ENCODE data around the gene DGCR2. TPM values are rescaled to one million over a fixed set of nuclear protein-coding genes. Genes with fewer than 3 reads are reported as not detected.

DGCR2 gene
- total RNA-seq, 2 experiments from 2014 or later, result 31.9 to 35.5 TPM

- Mint-ChIP-seq H3K4me1 (ENCODE audit: low read depth) (no peaks in the 10 kb centered on the region), H3K9me3 (no peaks in the 10 kb centered on the region), H3K27ac (no peak within 1 kb of the TSS), H3K36me3 (ENCODE audit: low read depth) (peaks cover 42% of the 10 kb centered on the region), H3K4me3 (no peak within 1 kb of the TSS), H3K27me3 (no peaks in the 10 kb centered on the region)
- H3K9me3 ChIP-seq (ENCODE audit: control insufficient read depth in 1 of 2, insufficient read depth in 1 of 2, low read length in 2 of 2), result no peaks in the 10 kb centered on the region
- H3K36me3 ChIP-seq (ENCODE audit: insufficient read depth, low read length), result peaks cover 30% of the 10 kb centered on the region
- no peak for ATAC-seq (ENCODE audit: poor library complexity)
- intact Hi-C loops (cut with DNase I, micrococcal nuclease), result no loop called here
- POLR2A ChIA-PET, result no interaction called here
- CTCF ChIA-PET, result interaction anchor here (1.9 kb wide), 1 partner anchor 16 kb away, joined by 5 read pairs; no protein-coding TSS in a partner anchor
- H3K27ac ChIP-seq (ENCODE audit: low read depth in 1 of 2, low read length in 2 of 2), result no peak within 1 kb of the TSS
- DNase-seq, result no peak
- H3K27me3 ChIP-seq (ENCODE audit: control insufficient read depth in 1 of 2, insufficient read depth in 2 of 2, low read length in 2 of 2), result no peaks in the 10 kb centered on the region
- no peak within 1 kb of the TSS for H3K4me3 ChIP-seq (ENCODE audit: low read length)
- no peak for TF ChIP-seq CTCF (IDR thresholded peaks at IDR 0.05)
- H3K4me1 ChIP-seq (ENCODE audit: insufficient read depth, low read length), result no peaks in the 10 kb centered on the region
Measured at GRCh38 chr22:19130959-19131684, 8.9 kb upstream of the DGCR2 start, which contains the start of gene TSSK2. Gene TSSK2, plus strand, starts transcription at chr22:19131308. Its CDS starts 92 bp downstream, at chr22:19131400.

- Mint-ChIP-seq H3K4me3 (no peak overlapping the region), H3K9me3 (no peaks in the 10 kb centered on the region), H3K4me1 (ENCODE audit: low read depth) (no peaks in the 10 kb centered on the region), H3K27me3 (no peaks in the 10 kb centered on the region), H3K36me3 (ENCODE audit: low read depth) (peaks cover 32% of the 10 kb centered on the region), H3K27ac (no peak overlapping the region)
- H3K4me3 ChIP-seq (ENCODE audit: low read length), result no peak overlapping the region
- H3K4me1 ChIP-seq (ENCODE audit: insufficient read depth, low read length), result no peaks in the 10 kb centered on the region
- ATAC-seq (ENCODE audit: poor library complexity), result no peak
- intact Hi-C loops (cut with DNase I, micrococcal nuclease), result no loop called here
- CTCF ChIA-PET, result interaction anchor here (0.5 to 1.9 kb wide), 2 partner anchors 14 to 601 kb away, joined by 3 to 5 read pairs; no protein-coding TSS in a partner anchor
- H3K27ac ChIP-seq (ENCODE audit: low read depth in 1 of 2, low read length in 2 of 2), result no peak overlapping the region
- no peaks in the 10 kb centered on the region for H3K9me3 ChIP-seq (ENCODE audit: control insufficient read depth in 1 of 2, insufficient read depth in 1 of 2, low read length in 2 of 2)
- no peak for TF ChIP-seq CTCF (IDR thresholded peaks at IDR 0.05)
- POLR2A ChIA-PET, result interaction anchor here (1.8 kb wide), 1 partner anchor 15 kb away, joined by 7 read pairs; the partner anchor contains the start of gene ESS2
- no peak for DNase-seq
- peaks cover 21% of the 10 kb centered on the region for H3K36me3 ChIP-seq (ENCODE audit: insufficient read depth, low read length)
- H3K27me3 ChIP-seq (ENCODE audit: control insufficient read depth in 1 of 2, insufficient read depth in 2 of 2, low read length in 2 of 2), result no peaks in the 10 kb centered on the region
Measured at GRCh38 chr22:19129871-19130270, 7.7 kb upstream of the DGCR2 start.

DNA sequence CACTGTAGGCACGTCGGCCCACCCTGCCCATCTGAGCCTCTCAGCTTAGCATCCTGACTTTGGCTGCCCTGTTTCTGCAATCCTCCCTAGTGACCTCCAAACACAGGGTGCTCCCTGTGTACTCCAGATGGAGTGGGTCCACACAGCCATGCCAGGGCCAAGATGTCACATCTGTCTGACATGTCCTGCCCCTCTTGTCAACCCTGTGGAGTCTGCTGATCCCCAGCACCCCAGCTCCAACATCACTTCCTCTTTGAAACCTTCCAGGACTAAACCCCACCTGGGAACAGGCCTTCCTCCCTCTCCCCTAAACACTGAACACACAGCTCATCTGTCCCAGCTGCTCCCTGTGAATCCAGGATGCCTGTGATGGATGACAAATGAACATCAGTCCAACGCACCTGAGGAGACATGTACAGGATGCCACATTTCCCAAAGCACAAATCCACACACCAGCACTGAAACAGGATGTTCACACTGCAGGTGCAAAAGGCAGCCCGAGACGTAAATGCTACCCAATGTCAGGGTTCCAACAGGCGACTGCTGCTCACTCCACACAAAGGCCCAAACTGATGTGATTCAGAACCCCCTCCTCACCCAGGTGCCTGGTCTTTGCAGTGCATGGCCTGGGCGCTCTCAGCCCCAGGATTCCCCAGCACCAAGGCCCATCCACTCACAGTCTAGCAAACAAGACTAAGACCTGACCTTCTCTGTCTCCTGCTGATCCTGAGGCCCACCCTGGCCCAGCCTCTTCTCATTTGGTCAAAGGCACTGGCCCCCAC lies 6.9 kb upstream of the DGCR2 start:
- DNase-seq, result no peak
- Histone ChIP-seq H3K9me3 (ENCODE audit: control insufficient read depth in 1 of 2, insufficient read depth in 1 of 2, low read length in 2 of 2) (no peaks in the 10 kb centered on the region), H3K4me3 (ENCODE audit: low read length) (no peak overlapping the region), H3K36me3 (ENCODE audit: insufficient read depth, low read length) (peaks cover 13% of the 10 kb centered on the region), H3K27me3 (ENCODE audit: control insufficient read depth in 1 of 2, insufficient read depth in 2 of 2, low read length in 2 of 2) (no peaks in the 10 kb centered on the region), H3K27ac (ENCODE audit: low read depth in 1 of 2, low read length in 2 of 2) (no peak overlapping the region), H3K4me1 (ENCODE audit: insufficient read depth, low read length) (no peaks in the 10 kb centered on the region)
- Mint-ChIP-seq H3K4me1 (ENCODE audit: low read depth) (no peaks in the 10 kb centered on the region), H3K27me3 (no peaks in the 10 kb centered on the region), H3K4me3 (no peak overlapping the region), H3K27ac (no peak overlapping the region), H3K36me3 (ENCODE audit: low read depth) (peaks cover 26% of the 10 kb centered on the region), H3K9me3 (no peaks in the 10 kb centered on the region)
- POLR2A ChIA-PET, result interaction anchor here (1.8 kb wide), 1 partner anchor 15 kb away, joined by 7 read pairs; the partner anchor contains the start of gene ESS2
- no peak for ATAC-seq (ENCODE audit: poor library complexity)
- CTCF ChIA-PET, result interaction anchor here (0.5 kb wide), 1 partner anchor 601 kb away, joined by 3 read pairs; no protein-coding TSS in a partner anchor
- intact Hi-C loops (cut with DNase I, micrococcal nuclease), result no loop called here
- TF ChIP-seq CTCF (IDR thresholded peaks at IDR 0.05), result no peak
